ENCODE results near the gene MBLAC2.

Gene MBLAC2

GRCh38 chr5:90473396-90474234, 956 bp downstream of the MBLAC2 start:
- Histone ChIP-seq H3K9ac (peak overlapping the region; percentile 89), H3K4me2 (peak overlapping the region; percentile 83), H3K4me1 (peaks cover 35% of the 10 kb centered on the region), H3K9me3 (peaks cover 4% of the 10 kb centered on the region; the same call in 1 of the 2 replicates), H4K20me1 (no peaks in the 10 kb centered on the region), H3K36me3 (peaks cover 20% of the 10 kb centered on the region), H3K27me3 (no peaks in the 10 kb centered on the region), H3K4me3 (peak overlapping the region; percentile 90), H3K27ac (peak overlapping the region; percentile 88)
- TF ChIP-seq Cebpa-rat (IDR thresholded peaks at IDR 0.05) = no peak

GRCh38 chr5:90472783-90473395, 1.7 kb downstream of the MBLAC2 start:
- H3K4me2 ChIP-seq = peak overlapping the region; percentile 83
- peaks cover 35% of the 10 kb centered on the region for H3K4me1 ChIP-seq
- TF ChIP-seq Cebpa-rat (IDR thresholded peaks at IDR 0.05) = no peak
- no peaks in the 10 kb centered on the region for H4K20me1 ChIP-seq
- peaks cover 20% of the 10 kb centered on the region for H3K36me3 ChIP-seq
- no peaks in the 10 kb centered on the region for H3K27me3 ChIP-seq
- peak overlapping the region; percentile 88; the same call in 1 of the 2 replicates for H3K27ac ChIP-seq
- peaks cover 4% of the 10 kb centered on the region; the same call in 1 of the 2 replicates for H3K9me3 ChIP-seq
- peak overlapping the region; percentile 90 for H3K4me3 ChIP-seq
- peak overlapping the region; percentile 89 for H3K9ac ChIP-seq

GRCh38 chr5:90461288-90461687, 13.3 kb downstream of the MBLAC2 start:
- Histone ChIP-seq H3K36me3 (peaks cover 22% of the 10 kb centered on the region), H3K4me3 (no peak overlapping the region), H3K9ac (no peak overlapping the region), H3K27ac (no peak overlapping the region), H4K20me1 (peaks cover 15% of the 10 kb centered on the region), H3K9me3 (no peaks in the 10 kb centered on the region), H3K4me2 (no peak overlapping the region), H3K4me1 (no peaks in the 10 kb centered on the region), H3K27me3 (no peaks in the 10 kb centered on the region)
- no peak for TF ChIP-seq Cebpa-rat (IDR thresholded peaks at IDR 0.05)

GRCh38 chr5:90446961-90447360, 27.6 kb downstream of the MBLAC2 start:
- TF ChIP-seq Cebpa-rat (IDR thresholded peaks at IDR 0.05) = no peak

GRCh38 chr5:90440644-90441043, 33.9 kb downstream of the MBLAC2 start:
- Histone ChIP-seq H4K20me1 (no peaks in the 10 kb centered on the region), H3K27ac (no peak overlapping the region), H3K36me3 (no peaks in the 10 kb centered on the region), H3K4me2 (no peak overlapping the region), H3K4me1 (peaks cover 6% of the 10 kb centered on the region), H3K9ac (no peak overlapping the region), H3K4me3 (no peak overlapping the region), H3K27me3 (no peaks in the 10 kb centered on the region), H3K9me3 (no peaks in the 10 kb centered on the region)
- TF ChIP-seq Cebpa-rat (IDR thresholded peaks at IDR 0.05) = no peak

More at GRCh38 chr5:90446961-90447360, 27.6 kb downstream of the MBLAC2 start:
- Histone ChIP-seq H3K4me1 (no peaks in the 10 kb centered on the region), H3K9ac (no peak overlapping the region), H3K27ac (no peak overlapping the region), H3K4me2 (no peak overlapping the region), H3K9me3 (no peaks in the 10 kb centered on the region; the same call in none of the 2 replicates), H3K4me3 (no peak overlapping the region), H3K36me3 (peaks cover 4% of the 10 kb centered on the region; the same call in 1 of the 2 replicates), H4K20me1 (no peaks in the 10 kb centered on the region), H3K27me3 (no peaks in the 10 kb centered on the region)

GRCh38 chr5:90438100-90438499, 36.5 kb downstream of the MBLAC2 start:
- TF ChIP-seq Cebpa-rat (IDR thresholded peaks at IDR 0.05) = no peak
- peaks cover 6% of the 10 kb centered on the region for H3K4me1 ChIP-seq
- H3K4me2 ChIP-seq = no peak overlapping the region
- H3K4me3 ChIP-seq = no peak overlapping the region
- H3K36me3 ChIP-seq = no peaks in the 10 kb centered on the region
- no peak overlapping the region for H3K9ac ChIP-seq
- H3K9me3 ChIP-seq = no peaks in the 10 kb centered on the region
- H3K27me3 ChIP-seq = no peaks in the 10 kb centered on the region
- H4K20me1 ChIP-seq = no peaks in the 10 kb centered on the region
- H3K27ac ChIP-seq = no peak overlapping the region

- no peak overlapping the region for H3K4me3 ChIP-seq
- no peak for TF ChIP-seq Cebpa-rat (IDR thresholded peaks at IDR 0.05)
Observed at GRCh38 chr5:90437663-90438062, 36.9 kb downstream of the MBLAC2 start.

GRCh38 chr5:90434116-90434714, 40.4 kb downstream of the MBLAC2 start:
- Histone ChIP-seq H3K27me3 (no peaks in the 10 kb centered on the region), H3K4me1 (no peaks in the 10 kb centered on the region), H3K27ac (no peak overlapping the region), H3K36me3 (no peaks in the 10 kb centered on the region), H3K4me2 (no peak overlapping the region), H4K20me1 (no peaks in the 10 kb centered on the region), H3K9me3 (no peaks in the 10 kb centered on the region), H3K9ac (no peak overlapping the region), H3K4me3 (no peak overlapping the region)
- no peak for TF ChIP-seq Cebpa-rat (IDR thresholded peaks at IDR 0.05)

More at GRCh38 chr5:90437663-90438062, 36.9 kb downstream of the MBLAC2 start:
- H3K9me3 ChIP-seq = no peaks in the 10 kb centered on the region
- H4K20me1 ChIP-seq = no peaks in the 10 kb centered on the region
- H3K4me2 ChIP-seq = no peak overlapping the region
- peaks cover 6% of the 10 kb centered on the region for H3K4me1 ChIP-seq
- H3K27me3 ChIP-seq = no peaks in the 10 kb centered on the region
- H3K36me3 ChIP-seq = no peaks in the 10 kb centered on the region
- no peak overlapping the region for H3K27ac ChIP-seq
- no peak overlapping the region for H3K9ac ChIP-seq

- Histone ChIP-seq H3K4me1 (no peaks in the 10 kb centered on the region), H3K9ac (no peak overlapping the region), H3K4me3 (no peak overlapping the region), H4K20me1 (no peaks in the 10 kb centered on the region), H3K9me3 (no peaks in the 10 kb centered on the region), H3K36me3 (no peaks in the 10 kb centered on the region), H3K4me2 (no peak overlapping the region), H3K27me3 (no peaks in the 10 kb centered on the region), H3K27ac (no peak overlapping the region)
- no peak for TF ChIP-seq Cebpa-rat (IDR thresholded peaks at IDR 0.05)
Observed at GRCh38 chr5:90424245-90424644, 50.3 kb downstream of the MBLAC2 start.

GRCh38 chr5:90421136-90421535, 53.4 kb downstream of the MBLAC2 start:
- H3K4me1 ChIP-seq = no peaks in the 10 kb centered on the region
- H3K27ac ChIP-seq = no peak overlapping the region
- no peaks in the 10 kb centered on the region for H3K9me3 ChIP-seq
- H3K27me3 ChIP-seq = no peaks in the 10 kb centered on the region
- H3K4me2 ChIP-seq = no peak overlapping the region
- H4K20me1 ChIP-seq = no peaks in the 10 kb centered on the region
- no peak for TF ChIP-seq Cebpa-rat (IDR thresholded peaks at IDR 0.05)
- no peak overlapping the region for H3K4me3 ChIP-seq
- no peaks in the 10 kb centered on the region for H3K36me3 ChIP-seq
- no peak overlapping the region for H3K9ac ChIP-seq
